NCI-H128 (cell line): ENCODE results near the gene SYNPR.
"Not testable (repeated sequence)": the region's sequence is repeated elsewhere in the genome, so short reads cannot be mapped to it uniquely, and the experiment has no call there.

ENCODE experiments used
- DNase-seq: peaks from one replicate; lab custom pipeline; 2025; ENCODE audit not compliant: unreplicated experiment; lab: John Stamatoyannopoulos, UW

SYNPR gene

DNA sequence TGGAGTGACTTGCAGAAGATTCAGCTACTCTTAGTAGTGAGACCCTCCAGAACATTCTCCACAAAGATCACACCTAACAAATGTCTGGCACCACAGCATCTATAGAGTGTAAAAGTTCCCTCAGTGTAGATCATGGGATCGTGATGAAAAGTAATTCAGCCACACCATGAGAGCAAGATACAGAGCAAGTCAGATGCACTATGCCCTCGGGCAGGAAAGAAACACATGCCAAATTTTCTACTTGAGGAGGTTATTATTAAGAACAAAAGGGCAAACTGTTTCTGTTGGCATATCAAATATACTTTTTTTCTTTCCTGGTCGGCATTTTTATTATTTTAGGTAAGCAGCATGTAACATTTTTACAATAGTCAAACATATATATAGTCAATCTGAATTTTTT is 329.6 kb downstream of the SYNPR start:
- no peak for DNase-seq

DNA sequence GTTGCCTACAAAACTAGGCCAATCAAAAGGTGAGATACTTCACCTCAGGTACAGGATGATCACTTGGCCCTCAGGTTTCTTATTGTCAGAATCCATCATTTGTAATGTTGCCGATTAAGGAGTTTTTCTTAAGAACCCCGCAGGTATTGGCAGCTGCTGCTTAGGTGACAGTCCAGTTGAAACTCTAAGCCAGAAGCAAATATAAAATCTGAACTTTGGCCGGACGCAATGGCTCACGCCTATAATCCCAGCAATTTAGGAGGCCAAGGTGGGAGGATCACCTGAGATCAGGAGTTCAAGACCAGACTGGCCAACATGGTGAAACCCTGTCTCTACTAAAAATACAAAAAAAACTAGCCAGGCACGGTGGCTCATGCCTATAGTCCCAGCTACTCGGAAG is 331.3 kb downstream of the SYNPR start:
- DNase-seq = no peak

DNA sequence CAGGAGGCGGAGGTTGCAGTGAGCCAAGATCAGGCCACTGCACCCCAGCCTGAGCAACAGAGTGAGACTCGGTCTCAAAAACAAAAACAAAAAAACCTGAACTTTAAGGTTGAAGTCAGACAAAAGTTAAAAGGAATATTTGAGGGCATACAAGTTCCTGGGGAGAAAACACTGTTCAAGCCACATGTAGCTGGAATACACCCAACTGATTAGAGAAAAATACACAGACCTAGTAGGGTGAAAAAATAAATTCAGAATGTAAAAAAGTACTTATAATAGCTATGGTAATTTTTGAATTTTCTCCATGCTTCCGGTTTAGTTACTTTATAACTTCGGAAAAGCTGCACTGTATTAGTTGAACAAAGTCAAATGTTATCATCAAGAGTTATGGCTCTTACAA is 331.7 kb downstream of the SYNPR start:
- DNase-seq = no peak

DNA sequence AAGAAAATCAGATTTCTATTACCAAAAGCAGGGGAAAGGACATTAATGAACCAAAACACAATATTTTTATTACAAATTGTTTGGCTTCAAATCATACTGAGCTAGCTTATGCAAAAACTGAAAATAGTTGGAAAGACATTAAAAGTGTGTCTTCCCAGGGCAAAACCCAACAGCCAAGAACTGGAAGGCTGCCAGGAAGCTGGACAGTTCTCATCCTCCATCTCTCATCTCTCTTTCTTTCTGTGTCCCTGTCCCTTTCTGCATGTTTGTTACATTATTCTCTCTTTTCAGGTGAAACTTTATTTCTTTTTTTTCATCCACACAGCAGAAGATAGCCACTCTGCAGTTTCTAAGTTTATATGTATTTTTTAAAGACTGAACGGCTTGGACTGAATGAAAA is 333.3 kb downstream of the SYNPR start:
- DNase-seq = no peak

DNA sequence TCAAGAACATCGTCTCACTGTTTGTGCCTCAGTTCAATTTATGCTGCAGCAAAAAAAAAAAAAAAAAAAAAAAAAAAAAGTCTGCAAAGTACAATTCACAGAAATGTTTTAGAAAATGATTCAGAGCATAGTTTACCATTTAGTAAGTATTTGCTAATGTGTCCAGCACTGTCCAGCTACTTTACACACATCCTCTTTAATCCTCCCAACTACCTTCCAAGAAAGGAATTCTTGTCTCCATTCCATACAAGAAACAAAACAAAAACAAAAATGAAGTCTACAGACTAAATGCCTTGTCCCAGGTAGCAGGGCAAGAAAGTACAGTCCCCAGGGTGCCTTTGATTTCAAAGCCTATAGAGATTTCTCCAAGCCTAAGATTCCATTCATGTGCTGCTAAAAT is 335.5 kb downstream of the SYNPR start:
- DNase-seq = no peak

DNA sequence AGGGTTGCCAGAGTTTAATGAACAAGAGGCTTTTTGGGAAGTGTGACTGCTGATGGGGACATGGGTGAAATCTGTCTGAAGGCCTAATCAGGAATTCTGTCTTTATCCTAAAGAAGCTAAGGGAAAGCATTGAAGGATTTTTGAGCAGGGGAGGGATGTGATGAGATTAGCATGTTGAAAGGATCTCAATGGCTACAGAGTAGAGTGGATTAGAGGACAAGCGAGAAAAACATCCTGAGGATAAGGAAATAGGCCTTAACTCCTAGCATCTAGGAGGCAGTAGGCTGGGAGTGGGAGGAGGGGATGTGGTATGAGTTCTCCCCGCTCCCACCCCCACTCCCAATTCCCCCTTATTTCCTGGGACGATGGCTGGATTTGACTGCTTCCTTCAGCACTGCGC is 339.3 kb downstream of the SYNPR start:
- no peak for DNase-seq

DNA sequence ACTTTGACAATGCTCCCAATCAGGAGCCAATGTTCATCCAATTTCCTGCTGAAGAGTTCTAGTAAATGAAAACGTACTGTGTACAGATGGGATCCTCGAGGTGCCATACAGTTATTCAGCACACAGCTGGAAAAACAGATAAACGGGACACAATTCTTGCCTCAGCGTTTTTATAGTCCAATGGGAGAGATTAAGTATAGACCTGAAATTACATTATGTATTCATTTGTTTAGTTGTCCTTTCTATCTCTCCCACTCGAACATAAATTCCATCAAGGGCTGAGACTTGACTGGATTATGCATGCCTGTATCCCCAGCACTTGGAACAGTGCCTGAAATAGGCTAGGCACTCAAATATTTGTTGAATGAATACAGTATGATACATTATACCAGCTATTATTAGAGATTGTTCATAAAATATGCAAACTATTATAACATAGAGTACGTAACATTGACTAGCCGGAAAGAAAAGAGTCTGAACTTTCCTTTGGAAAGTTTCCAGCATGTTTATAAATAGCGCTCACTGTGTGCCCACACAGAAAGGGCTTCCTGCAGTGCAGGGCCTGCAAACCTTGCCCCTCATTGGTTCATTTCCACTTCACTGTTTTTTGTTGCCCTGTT is 346.9 kb downstream of the SYNPR start:
- DNase-seq = peak; percentile 5

DNA sequence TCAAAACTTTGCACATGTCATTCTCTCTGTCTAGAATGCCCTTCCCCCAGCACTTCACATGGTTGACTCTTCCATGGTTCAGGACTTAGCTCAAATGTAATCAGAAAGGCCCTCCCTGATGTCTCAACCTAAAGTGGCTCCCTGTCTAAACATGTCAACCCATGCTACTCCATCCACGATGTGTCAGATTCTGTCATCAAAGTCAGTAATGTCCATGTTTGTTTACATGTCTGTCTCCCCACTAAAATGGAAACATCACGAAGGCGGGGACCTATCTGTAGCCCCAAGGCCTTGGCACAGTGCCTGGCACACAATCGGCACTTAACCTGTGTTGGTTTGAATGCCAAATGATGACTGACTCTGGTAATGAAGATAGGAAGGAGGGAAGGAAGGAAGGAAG is 353.6 kb downstream of the SYNPR start:
- DNase-seq = no peak

DNA sequence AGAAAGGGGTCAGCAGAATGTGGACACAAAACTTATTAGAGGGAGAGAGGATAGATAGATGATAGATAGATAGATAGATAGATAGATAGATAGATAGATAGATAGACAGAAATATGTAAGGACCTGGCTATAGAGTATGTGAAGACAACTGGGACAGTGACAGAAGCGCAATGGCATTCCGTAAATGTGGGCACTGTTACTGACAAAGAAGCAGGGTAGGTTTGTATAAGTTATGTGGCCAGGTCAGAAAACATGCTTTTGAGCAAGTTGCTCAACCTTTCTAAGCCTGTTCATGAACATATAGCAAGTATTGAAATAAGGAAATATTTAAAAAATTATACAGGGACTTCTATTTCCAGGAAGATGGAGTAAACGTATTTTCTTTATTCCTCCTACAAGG is 357.1 kb downstream of the SYNPR start:
- no peak for DNase-seq

DNA sequence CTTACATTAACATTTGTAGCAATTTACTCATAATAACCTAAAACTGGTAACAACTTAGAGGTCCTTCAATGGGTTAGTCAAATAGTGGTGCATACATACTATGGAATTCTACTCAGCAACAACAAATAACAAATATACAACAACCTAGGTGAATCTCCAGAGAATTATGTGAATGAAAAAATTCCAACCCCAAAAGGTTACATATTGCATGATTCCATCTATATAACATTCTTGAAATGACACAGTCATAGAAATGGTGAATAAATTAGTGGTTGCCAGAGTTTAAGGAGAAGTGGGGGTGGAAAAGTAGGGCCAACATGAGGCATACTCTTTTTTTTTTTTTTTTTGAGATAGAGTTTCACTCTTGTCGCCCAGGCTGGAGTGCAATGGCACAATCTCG is 361.7 kb downstream of the SYNPR start:
- no peak for DNase-seq

DNA sequence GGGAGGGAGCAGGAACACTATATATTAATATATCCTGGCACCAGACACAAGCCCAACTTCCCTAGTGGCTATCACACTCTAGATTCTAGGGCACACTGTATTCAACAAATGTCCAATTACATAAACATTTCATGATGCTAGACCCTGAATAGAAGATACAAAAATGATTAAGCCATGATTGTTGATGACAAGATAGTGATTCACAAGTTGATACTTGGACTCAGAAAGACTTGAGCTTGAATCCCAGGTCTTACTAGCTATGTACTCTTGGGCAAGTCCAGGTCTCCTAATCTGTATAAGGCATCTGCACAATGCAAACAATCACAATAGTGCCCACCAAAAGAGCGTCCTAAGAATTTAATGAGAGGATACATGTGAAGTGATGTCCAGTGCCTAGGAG is 364.4 kb downstream of the SYNPR start:
- DNase-seq = no peak

DNA sequence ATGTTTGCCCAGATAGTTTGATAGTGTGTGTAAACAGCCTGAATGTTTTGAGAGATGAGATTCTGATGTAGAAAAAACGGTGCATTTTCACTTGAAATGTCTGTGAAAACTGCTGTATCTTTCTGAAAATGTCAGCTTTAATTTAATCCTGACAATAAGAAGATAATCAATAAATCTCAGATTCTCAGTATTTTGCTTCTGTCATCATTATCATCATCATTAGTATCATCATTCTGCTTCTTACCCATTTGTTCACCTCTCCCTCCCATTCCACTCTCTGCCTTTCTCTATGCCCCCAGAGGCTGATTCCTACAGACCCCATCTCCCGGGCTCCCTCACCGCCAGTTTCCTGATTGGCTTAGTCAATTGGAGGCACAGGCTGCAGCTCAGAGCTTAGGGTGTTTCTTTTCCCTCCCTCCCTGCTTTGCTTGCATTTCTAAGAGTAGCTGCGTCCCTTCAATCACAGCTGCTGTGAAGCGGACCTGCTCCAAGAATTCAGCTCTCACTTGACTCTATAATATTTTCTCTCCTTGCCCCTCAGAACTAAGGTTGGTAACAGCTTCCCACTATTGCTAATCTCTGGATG is 366.2 kb downstream of the SYNPR start:
- DNase-seq = no peak

DNA sequence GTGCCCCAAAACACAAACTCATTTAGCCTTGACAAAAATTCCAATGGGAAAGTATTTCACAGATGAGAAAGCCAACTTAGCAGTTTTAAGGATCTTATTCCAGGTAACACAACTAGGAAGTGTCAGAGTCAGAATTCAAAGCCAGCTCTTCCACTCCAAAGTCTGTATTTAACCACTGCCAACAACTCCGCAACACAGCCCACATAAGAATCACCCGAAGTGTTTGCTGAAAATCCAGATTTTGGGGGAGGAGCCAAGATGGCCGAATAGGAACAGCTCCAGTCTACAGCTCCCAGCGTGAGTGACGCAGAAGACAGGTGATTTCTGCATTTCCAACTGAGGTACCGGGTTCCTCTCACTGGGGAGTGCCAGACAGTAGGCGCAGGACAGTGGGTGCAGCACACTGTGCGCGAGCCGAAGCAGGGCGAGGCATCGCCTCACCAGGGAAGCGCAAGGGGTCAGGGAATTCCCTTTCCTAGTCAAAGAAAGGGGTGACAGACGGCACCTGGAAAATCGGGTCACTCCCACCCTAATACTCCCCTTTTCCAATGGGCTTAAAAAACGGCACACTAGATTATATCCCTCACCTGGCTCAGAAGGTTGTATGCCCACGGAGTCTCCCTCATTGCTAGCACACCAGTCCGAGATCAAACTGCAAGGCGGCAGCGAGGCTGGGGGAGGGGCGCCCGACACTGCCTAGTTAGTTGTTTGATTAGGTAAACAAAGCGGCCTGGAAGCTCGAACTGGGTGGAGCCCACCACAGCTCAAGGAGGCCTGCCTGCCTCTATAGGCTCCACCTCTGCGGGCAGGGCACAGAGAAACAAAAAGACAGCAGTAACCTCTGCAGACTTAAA is 367.0 kb downstream of the SYNPR start:
- not testable (repeated sequence) for DNase-seq

DNA sequence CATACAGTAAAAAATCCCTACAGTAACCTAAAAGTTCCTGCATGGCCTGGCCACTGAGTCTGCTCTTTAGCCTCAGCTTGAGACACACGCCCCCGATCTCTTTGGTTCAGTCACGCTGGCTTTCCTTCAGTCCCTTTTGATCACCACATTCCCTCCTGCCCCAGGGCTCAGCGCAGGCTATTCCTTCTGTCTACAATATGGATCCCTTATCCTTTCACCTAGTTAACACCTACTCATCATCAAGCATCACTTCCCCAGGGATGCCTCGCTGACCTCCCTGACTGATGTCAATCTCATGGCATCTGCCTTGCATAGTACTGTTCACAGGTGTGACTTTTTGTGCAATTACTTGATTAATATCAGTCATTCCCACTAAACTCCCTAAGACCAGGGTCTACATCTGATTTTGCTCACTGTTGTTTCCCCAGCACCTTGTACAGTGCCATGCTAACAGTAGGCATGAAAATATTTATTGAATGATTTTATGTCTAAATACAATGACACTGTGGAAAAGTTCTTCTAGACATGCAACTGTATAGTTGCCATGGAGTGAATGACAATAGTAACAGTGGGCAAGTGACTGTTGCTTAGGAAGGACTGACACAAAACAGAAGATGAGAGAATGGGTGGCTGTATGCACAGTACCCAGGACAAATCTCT is 374.1 kb downstream of the SYNPR start, which contains the start of gene SNTN:
TSS of gene SNTN (plus strand) at position 610 of the 660 bp plus-strand sequence. CDS start at position 623, 13 bp downstream.
- DNase-seq = no peak

DNA sequence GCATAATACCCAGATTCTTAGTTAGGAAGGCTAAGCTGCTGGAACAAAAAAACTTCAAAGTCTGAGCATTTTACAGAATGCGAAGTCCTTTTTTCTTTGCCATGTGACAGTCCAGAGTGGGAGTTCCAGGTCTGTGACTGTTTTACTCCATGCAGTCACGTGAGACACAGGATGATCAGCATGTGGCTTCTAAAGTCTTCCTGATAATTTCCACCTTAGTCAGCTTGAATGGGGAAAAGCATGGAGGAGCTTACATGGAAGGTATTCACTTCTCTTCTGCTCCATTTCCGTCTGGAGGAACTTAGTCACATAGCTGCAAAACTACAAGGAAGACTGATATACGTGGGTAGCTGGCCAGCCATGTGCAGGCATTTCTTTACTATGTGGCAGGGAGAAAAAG is 376.1 kb downstream of the SYNPR start:
- DNase-seq = no peak

DNA sequence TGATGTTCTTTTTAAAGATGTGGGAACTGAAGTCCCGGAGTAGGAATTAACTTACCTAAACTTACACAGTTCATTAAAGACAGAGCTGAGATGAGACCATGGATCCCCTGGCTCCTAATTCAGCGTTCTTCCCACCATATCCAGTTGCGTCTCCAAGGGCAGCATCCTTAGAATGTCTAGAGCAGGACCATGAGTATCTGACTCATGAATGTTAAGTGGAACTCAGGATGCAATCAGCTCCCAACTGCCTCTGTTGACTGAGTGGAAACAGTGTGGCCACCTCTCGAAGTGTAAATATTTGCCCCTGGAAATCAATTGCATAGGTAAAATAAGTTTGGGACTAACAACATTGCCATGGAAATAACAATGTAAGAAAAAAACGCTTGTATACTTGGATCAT is 376.8 kb downstream of the SYNPR start:
- DNase-seq = no peak

DNA sequence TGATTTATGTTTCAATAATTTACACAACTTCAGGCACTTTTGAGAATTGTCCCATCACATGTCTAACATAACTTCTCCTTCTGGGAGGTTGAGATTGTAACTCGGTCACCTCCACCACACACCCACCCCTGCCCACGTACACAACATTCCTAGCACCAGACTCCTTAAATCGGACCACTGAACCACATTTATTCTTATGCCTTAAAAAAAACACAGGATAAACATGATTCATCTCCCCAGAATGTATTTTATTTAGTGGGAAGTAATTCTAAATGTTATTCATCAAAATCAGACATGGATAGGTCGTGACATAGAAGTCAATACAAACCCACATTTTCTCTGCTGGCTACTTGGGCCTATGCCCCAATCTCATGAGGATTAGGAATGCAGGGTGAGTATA is 377.4 kb downstream of the SYNPR start:
- DNase-seq = no peak

DNA sequence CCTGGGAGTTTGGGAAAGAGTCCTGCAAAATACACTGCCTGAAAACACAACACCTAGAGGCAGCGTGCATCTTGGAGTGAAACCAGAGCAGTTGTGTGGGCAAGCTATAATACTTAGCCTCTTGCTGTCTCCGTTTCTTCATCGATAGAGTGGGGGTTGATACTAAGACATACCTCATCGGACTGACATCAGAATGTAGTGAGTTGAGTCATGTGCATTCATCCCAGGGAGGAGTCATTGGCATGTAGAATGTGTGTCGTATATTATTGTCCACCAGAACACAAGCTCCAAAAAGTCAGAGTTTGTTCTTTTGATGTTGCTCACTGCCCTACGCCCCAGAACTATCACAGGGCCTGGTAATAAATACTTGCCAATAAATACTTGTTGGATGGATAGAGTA is 378.7 kb downstream of the SYNPR start:
- no peak for DNase-seq

DNA sequence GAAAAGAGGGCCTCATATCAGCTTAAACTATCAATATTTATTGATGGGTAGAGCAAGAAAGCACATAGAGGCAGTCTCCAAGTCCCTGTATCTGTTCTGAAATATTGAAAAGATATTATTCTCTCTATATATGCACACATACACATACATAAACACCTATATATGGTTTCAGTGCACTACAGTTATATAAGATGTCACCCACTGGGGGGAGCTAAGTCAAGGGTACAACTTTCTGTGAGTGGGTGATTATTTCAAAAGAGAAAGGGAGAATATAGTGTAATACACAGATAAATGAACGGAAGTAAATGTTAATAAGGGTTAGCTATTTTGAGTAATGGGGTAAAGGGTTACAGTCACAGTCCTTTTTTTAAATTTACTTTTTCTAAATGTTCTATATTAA is 383.1 kb downstream of the SYNPR start:
- no peak for DNase-seq

DNA sequence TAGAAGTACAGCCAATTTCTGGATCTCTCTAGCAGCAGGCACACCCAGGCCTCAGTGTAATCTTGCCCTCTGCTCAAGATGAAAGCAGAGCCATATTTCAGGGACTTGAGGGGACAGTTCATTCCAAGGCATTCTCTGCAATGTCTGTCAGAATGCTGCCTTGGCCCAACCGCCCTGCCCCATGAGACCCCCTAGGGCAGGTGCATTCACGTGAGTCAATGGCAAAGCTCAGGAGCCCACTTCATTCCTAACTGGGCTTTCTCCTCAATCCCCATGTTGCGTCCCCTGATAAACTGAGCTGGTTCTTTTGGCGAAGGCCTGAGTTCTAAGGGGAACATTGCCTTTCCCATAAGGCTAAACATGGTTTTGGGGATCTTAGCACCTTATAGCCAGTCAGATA is 383.9 kb downstream of the SYNPR start:
- no peak for DNase-seq

DNA sequence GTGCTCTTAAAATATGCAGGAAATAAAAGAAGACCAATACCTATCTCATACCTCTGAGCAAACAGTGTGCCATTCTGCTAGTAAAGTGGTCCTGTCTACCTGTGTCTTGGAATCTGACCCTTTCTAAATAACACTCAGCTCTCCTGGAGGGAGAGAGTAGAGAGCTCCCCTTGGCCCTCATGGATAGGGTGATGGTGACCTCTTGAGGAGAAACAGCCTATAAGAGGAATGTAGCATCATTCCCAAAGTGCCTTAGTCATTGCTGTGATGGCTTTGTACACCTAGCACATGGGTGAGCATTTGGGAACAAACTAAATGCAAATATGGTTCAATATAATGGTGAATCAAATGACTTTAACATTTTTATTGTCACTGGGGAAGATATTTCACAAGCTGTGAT is 384.4 kb downstream of the SYNPR start:
- no peak for DNase-seq
